GM21360 (cell line): ENCODE data around the gene ATG2A.

Experiments
- ATAC-seq: cut with Tn5 transposase; IDR thresholded peaks from one replicate; pipeline ENCODE4 v1.9.1; 2021; ENCODE audit warnings: mild to moderate bottlenecking, moderate library complexity; ENCODE audit not compliant: unreplicated experiment

ATG2A gene

GRCh38 chr11:64888406-64888728 lies 28.6 kb downstream of the ATG2A start:
- ATAC-seq: no peak

GRCh38 chr11:64887757-64888405 lies 29.1 kb downstream of the ATG2A start:
- peak; percentile 71 for ATAC-seq

GRCh38 chr11:64887234-64887756 lies 29.7 kb downstream of the ATG2A start:
- no peak for ATAC-seq

- no peak for ATAC-seq
These were observed 31.4 kb downstream of the ATG2A start for GRCh38 chr11:64885367-64886286.

- ATAC-seq: no peak
These were observed 33.0 kb downstream of the ATG2A start for GRCh38 chr11:64884019-64884418.

GRCh38 chr11:64883575-64883974 lies 33.4 kb downstream of the ATG2A start:
- no peak for ATAC-seq

GRCh38 chr11:64882243-64882642 lies 34.8 kb downstream of the ATG2A start:
- no peak for ATAC-seq

GRCh38 chr11:64881476-64881875 lies 35.5 kb downstream of the ATG2A start:
- no peak for ATAC-seq

GRCh38 chr11:64880240-64881001 lies 36.6 kb downstream of the ATG2A start:
- ATAC-seq: no peak

- ATAC-seq: no peak
These were observed 37.6 kb downstream of the ATG2A start for GRCh38 chr11:64879244-64879900.

GRCh38 chr11:64878494-64879243 lies 38.3 kb downstream of the ATG2A start, which contains the start of gene EHD1:
Gene EHD1, minus strand, starts transcription at chr11:64878621. Its CDS starts 157 bp downstream, at chr11:64878464.
- peak; percentile 60 for ATAC-seq

GRCh38 chr11:64878223-64878493 lies 38.9 kb downstream of the ATG2A start:
- ATAC-seq: no peak

GRCh38 chr11:64877390-64878222 lies 39.4 kb downstream of the ATG2A start:
- ATAC-seq: no peak

- no peak for ATAC-seq
These were observed 40.1 kb downstream of the ATG2A start for GRCh38 chr11:64876835-64877341.

GRCh38 chr11:64876229-64876750 lies 40.7 kb downstream of the ATG2A start:
- ATAC-seq: no peak

- no peak for ATAC-seq
These were observed 41.4 kb downstream of the ATG2A start for GRCh38 chr11:64875369-64876228.

GRCh38 chr11:64874308-64875240 lies 42.4 kb downstream of the ATG2A start:
- ATAC-seq: no peak
